NCI-H446 treated with DMSO at 0.1 percent for 48 hours (cell line): Measurements from ENCODE around the gene KIFC3.
"Not testable (repeated sequence)": the region's sequence is repeated elsewhere in the genome, so short reads cannot be mapped to it uniquely, and the experiment has no call there.

Source experiments
- DNase-seq: peaks from one replicate; lab custom pipeline; 2025; lab: John Stamatoyannopoulos, UW

KIFC3 gene

GRCh38 chr16:57824888-57825287 lies 22.6 kb upstream of the KIFC3 start:
- no peak for DNase-seq

- DNase-seq: no peak
Measured at GRCh38 chr16:57823836-57824235, 21.5 kb upstream of the KIFC3 start.

GRCh38 chr16:57822856-57823255 lies 20.6 kb upstream of the KIFC3 start:
- DNase-seq: no peak

GRCh38 chr16:57822018-57822553 lies 19.8 kb upstream of the KIFC3 start:
- DNase-seq: no peak

- DNase-seq: no peak
Measured at GRCh38 chr16:57821149-57821971, 19.1 kb upstream of the KIFC3 start.

GRCh38 chr16:57818377-57819064 lies 16.2 kb upstream of the KIFC3 start:
- no peak for DNase-seq

- DNase-seq: no peak
Measured at GRCh38 chr16:57817680-57818079, 15.4 kb upstream of the KIFC3 start.

GRCh38 chr16:57815987-57816745 lies 13.9 kb upstream of the KIFC3 start:
- DNase-seq: peak; percentile 89

GRCh38 chr16:57814896-57815295 lies 12.6 kb upstream of the KIFC3 start:
- DNase-seq: no peak

- no peak for DNase-seq
Measured at GRCh38 chr16:57813466-57813865, 11.2 kb upstream of the KIFC3 start.

GRCh38 chr16:57811340-57811739 lies 9.0 kb upstream of the KIFC3 start:
- DNase-seq: not testable (repeated sequence)

- no peak for DNase-seq
Measured at GRCh38 chr16:57810197-57811031, 8.1 kb upstream of the KIFC3 start.

- DNase-seq: no peak
Measured at GRCh38 chr16:57809276-57810196, 7.2 kb upstream of the KIFC3 start.

GRCh38 chr16:57808589-57809228 lies 6.4 kb upstream of the KIFC3 start:
- DNase-seq: no peak

- no peak for DNase-seq
Measured at GRCh38 chr16:57807968-57808528, 5.8 kb upstream of the KIFC3 start.

GRCh38 chr16:57807252-57807967 lies 5.1 kb upstream of the KIFC3 start:
- peak; percentile 17 for DNase-seq

GRCh38 chr16:57805176-57805575 lies 2.9 kb upstream of the KIFC3 start:
- DNase-seq: no peak

- DNase-seq: no peak
Measured at GRCh38 chr16:57804111-57804837, 2.0 kb upstream of the KIFC3 start.
